ENCODE results near the gene ZNF77. TPM values are rescaled to one million over a fixed set of nuclear protein-coding genes. Genes with fewer than 3 reads are reported as not detected.

ZNF77 gene
- total RNA-seq = 1 to 10 TPM; 3.1 to 4.3 TPM

DNA sequence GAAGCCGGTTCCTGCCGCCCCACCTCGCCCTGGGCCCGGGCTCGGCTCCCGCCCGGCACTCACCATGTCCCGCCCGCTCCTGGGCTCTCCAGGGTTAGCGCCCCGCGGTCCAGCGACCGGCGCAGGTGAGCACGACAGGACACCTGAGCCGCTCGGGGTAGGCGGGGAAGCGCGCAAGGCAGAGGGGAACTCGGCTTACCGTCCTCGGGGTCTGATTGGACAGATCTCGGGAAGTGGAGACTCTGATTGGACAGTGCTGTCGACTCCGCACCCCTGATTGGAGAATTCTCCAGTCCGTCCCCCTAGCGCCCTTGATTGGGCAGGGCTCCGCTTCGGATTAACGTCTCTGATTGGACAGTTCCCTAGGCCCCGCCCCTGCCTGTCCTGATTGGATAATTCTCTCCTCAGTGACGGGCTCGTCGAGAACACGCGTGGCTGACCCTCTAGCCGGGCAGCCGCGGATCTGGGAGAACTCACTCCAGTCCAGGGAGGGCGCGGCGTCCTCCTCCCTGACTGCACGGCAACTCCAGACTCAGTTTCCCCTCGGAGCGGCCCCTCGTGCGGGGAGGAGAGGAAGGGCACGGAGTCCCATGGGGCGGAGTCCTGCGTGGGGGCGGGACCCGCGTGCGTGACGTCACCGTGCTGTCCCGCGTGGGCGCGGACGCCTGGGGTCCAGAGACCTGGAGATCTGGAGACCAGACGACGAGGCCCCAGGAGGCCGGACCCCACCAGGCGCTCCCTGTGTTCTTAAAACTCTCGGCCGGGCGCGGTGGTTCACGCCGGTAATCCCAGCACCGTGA lies at the start of gene ZNF77:
ZNF77 (minus strand) TSS at position 197 of the 800 bp plus-strand sequence; CDS start at position 66, 131 bp downstream.

DNA sequence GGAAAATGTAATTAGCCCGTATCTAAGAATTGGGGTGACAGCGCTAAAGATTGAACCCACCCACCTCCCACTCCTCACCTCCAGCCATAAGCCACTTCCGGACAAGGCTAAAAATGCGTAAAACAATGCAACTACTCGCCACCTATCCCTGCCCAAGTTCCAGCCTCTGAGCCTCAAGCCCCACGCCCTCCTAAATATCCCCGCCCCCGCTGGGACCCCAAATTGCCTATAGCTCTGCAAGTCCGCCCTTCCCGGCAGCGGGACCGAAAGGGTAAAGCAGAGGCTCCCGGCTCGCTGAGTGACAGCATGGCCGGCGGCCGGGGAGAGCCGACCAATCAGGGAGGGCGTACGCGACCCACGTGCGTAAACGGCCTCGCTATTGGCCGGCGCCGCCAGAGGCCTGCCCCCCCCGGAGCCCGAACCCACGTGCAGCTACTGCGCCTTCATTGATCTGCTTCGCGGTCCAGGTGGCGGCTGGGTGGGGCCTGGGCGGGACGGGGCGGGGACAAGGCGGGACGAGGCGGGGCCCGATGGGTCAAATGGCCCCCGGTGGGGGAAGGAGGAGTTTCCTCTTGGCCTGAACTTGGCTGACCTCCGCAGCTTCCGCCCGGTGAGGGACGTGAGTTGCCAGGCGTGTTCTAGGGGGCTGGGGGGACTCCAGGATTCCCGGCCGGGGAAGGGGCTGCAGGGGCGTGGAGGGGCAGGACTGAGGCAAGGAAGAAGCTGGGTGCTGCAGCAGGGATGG lies 32.4 kb upstream of the ZNF77 start, which contains the start of gene TLE6:
TLE6 (plus strand) TSS at position 564 of the 745 bp plus-strand sequence. CDS start 670 bp downstream, outside the sequence.

GRCh38 chr19:2900296-2901252 lies 44.2 kb downstream of the ZNF77 start, which contains the start of gene ZNF57:
Gene ZNF57 (plus strand): TSS chr19:2900928. CDS start chr19:2901046, 118 bp downstream.

Other genes starting within 250 kb of the ZNF77 start
- gene GNG7, start 242.3 kb downstream of the ZNF77 start, total RNA-seq = 1 to 10 TPM; 1.7 to 2.4 TPM
- gene DIRAS1, start 223.6 kb downstream of the ZNF77 start, total RNA-seq = 1 to 10 TPM; 2.4 to 2.7 TPM
- 10 to 100 TPM; 41.6 to 54.6 TPM for gene SLC39A3, start 205.0 kb downstream of the ZNF77 start, total RNA-seq
- 10 to 100 TPM; 64.0 to 68.3 TPM for gene SGTA, start 161.7 kb downstream of the ZNF77 start, total RNA-seq
- 100 to 1,000 TPM in 1 of 2 donors, 10 to 100 TPM in 1; 80.9 to 157 TPM for gene THOP1, start 159.5 kb downstream of the ZNF77 start, total RNA-seq
- gene ZNF554, start 125.1 kb downstream of the ZNF77 start, total RNA-seq = 1 to 10 TPM; 2.0 to 3.4 TPM
- 1 to 10 TPM; 3.3 to 4.1 TPM for gene ZNF555, start 103.5 kb downstream of the ZNF77 start, total RNA-seq
- not detected for gene ZNF556, start 77.6 kb downstream of the ZNF77 start, total RNA-seq
- 1 to 10 TPM; 3.1 to 7.3 TPM for gene ZNF57, start 44.0 kb downstream of the ZNF77 start, total RNA-seq
- 1 to 10 TPM; 2.7 to 2.8 TPM for gene TLE6, start 32.6 kb upstream of the ZNF77 start, total RNA-seq
- 1 to 10 TPM in 1 of 2 donors, under 1 TPM in 1; 0.33 to 1.0 TPM for gene TLE2, start 84.3 kb upstream of the ZNF77 start, total RNA-seq
- 100 to 1,000 TPM; 176 to 211 TPM for gene TLE5, start 117.5 kb upstream of the ZNF77 start, total RNA-seq
- gene GNA11, start 149.4 kb upstream of the ZNF77 start, total RNA-seq = 10 to 100 TPM; 68.1 to 73.6 TPM
- gene GNA15, start 191.1 kb upstream of the ZNF77 start, total RNA-seq = 1 to 10 TPM in 1 of 2 donors, not detected in 1; 2.1 TPM
- gene S1PR4, start 233.8 kb upstream of the ZNF77 start, total RNA-seq = under 1 TPM in 1 of 2 donors, not detected in 1; 0.33 TPM
- gene NCLN, start 241.0 kb upstream of the ZNF77 start, total RNA-seq = 10 to 100 TPM; 60.6 to 92.9 TPM